OCI-LY7 (cell line): ENCODE data around the gene CIC. TPM values are rescaled to one million over a fixed set of nuclear protein-coding genes. Genes with fewer than 3 reads are reported as not detected.

Source experiments
- BruUV-seq: library from RNA; stranded (reverse); fragments of 400-500 nt; replicated peaks from 2 replicates; lab custom pipeline; 2021; lab: Mats Ljungman, UMichigan
- CTCF ChIA-PET: fragments of 300-600 bp; sonication (Branson Sonifier 250); formaldehyde crosslinking; loops from one replicate; lab custom pipeline; 2022; ENCODE audit warnings: antibody characterized with exemption; ENCODE audit not compliant: unreplicated experiment; lab: Charles Lee
- POLR2A ChIA-PET: fragments of 300-600 bp; sonication (Branson Sonifier 250); formaldehyde crosslinking; loops from one replicate; lab custom pipeline; 2022; ENCODE audit warnings: antibody characterized with exemption; lab: Charles Lee
- DNase-seq: peaks from one replicate; pipeline ENCODE4 v3.0.0-alpha.2; 2015; ENCODE audit warnings: low spot score
- H2AFZ ChIP-seq: fragments of 200-600 bp; sonication (generic), shearing (Covaris generic); 2 replicates; pipeline ENCODE4 v1.6.1; 2014; ENCODE audit warnings: mild to moderate bottlenecking, antibody characterized with exemption, low read length, moderate library complexity
- H3K27ac ChIP-seq: fragments of 200-600 bp; sonication (generic); 2 replicates; pipeline ENCODE4 v1.5.1; 2014; ENCODE audit warnings: mixed run types, low read depth, mild to moderate bottlenecking, moderate library complexity, low read length, inconsistent platforms; ENCODE audit not compliant: poor library complexity, severe bottlenecking
- H3K36me3 ChIP-seq: fragments of 200-600 bp; sonication (generic); 2 replicates; pipeline ENCODE4 v1.6.1; 2014; ENCODE audit warnings: mild to moderate bottlenecking, antibody characterized with exemption, low read length, moderate library complexity, mixed read lengths; ENCODE audit not compliant: insufficient read depth
- H3K4me1 ChIP-seq: fragments of 200-600 bp; sonication (generic); 2 replicates; pipeline ENCODE4 v1.5.1; 2014; ENCODE audit warnings: mild to moderate bottlenecking, low read length; ENCODE audit not compliant: insufficient read depth, poor library complexity, severe bottlenecking
- H3K4me2 ChIP-seq: fragments of 200-600 bp; sonication (generic); 2 replicates; pipeline ENCODE4 v1.6.1; 2014; ENCODE audit warnings: mild to moderate bottlenecking, low read length
- H3K4me3 ChIP-seq: fragments of 200-600 bp; sonication (generic); 2 replicates; pipeline ENCODE4 v1.5.1; 2014; ENCODE audit warnings: mild to moderate bottlenecking, low read depth, low read length; ENCODE audit not compliant: poor library complexity, severe bottlenecking
- H3K79me2 ChIP-seq: fragments of 200-600 bp; sonication (generic); 2 replicates; pipeline ENCODE4 v1.6.1; 2016; ENCODE audit warnings: low read depth, mild to moderate bottlenecking, low read length, moderate library complexity, mixed read lengths; ENCODE audit not compliant: insufficient read depth
- H3K9me2 ChIP-seq: fragments of 200-600 bp; sonication (generic); 2 replicates; pipeline ENCODE4 v1.6.1; 2016; ENCODE audit warnings: mild to moderate bottlenecking, low read length, mixed read lengths; ENCODE audit not compliant: insufficient read depth
- H3K9me3 ChIP-seq: fragments of 200-600 bp; sonication (generic); 2 replicates; pipeline ENCODE4 v1.6.1; 2014; ENCODE audit warnings: mild to moderate bottlenecking, mixed run types, low read length, mixed read lengths
- H4K20me1 ChIP-seq: fragments of 200-600 bp; sonication (generic); 2 replicates; pipeline ENCODE4 v1.6.1; 2014; ENCODE audit warnings: mild to moderate bottlenecking, antibody characterized with exemption, low read length, moderate library complexity, mixed read lengths; ENCODE audit not compliant: insufficient read depth
- CTCF ChIP-seq: fragments of 200-600 bp; sonication (generic); conservative IDR thresholded peaks from 2 replicates; pipeline ENCODE4 v1.5.1; 2014; ENCODE audit warnings: mild to moderate bottlenecking, antibody characterized with exemption, low read length, moderate library complexity, mixed read lengths
- EZH2phosphoT487 ChIP-seq: fragments of 200-600 bp; sonication (generic); IDR thresholded peaks from 2 replicates; pipeline ENCODE4 v1.6.1; 2018; ENCODE audit warnings: low read depth, borderline replicate concordance, mild to moderate bottlenecking, mixed run types, antibody characterized with exemption, low read length, moderate library complexity, mixed read lengths
- intact Hi-C: fragments of 100-400 bp; cut with micrococcal nuclease; formaldehyde crosslinking; loops from one replicate; pipeline ENCODE4 v1.10.0; 2022; ENCODE audit not compliant: unreplicated experiment
- total RNA-seq, 2 experiments: library from RNA; depleted of rRNA in 1 of 2; stranded (reverse); fragments of >200 nt in 1 of 2; shearing (Covaris generic) in 1 of 2; gene quantifications; 2 replicates each; pipeline ENCODE4 v1.2.3, GENCODE V29; 2014 to 2022

The CIC gene
- total RNA-seq, 2 experiments from 2014 or later, result 26.8 to 48.2 TPM

- intact Hi-C loops, result no loop called here
- Histone ChIP-seq H3K79me2 (peaks cover 28% of the 10 kb centered on the region; the same call in 1 of the 2 replicates), H3K4me3 (peak overlapping the region; percentile 99), H3K9me3 (no peaks in the 10 kb centered on the region), H4K20me1 (no peaks in the 10 kb centered on the region; the same call in 1 of the 2 replicates), H3K27ac (peak overlapping the region; percentile 77), H3K36me3 (peaks cover 12% of the 10 kb centered on the region), H3K9me2 (no peaks in the 10 kb centered on the region), H3K4me1 (peaks cover 25% of the 10 kb centered on the region), H2AFZ (peak overlapping the region; percentile 20; the same call in 1 of the 2 replicates), H3K4me2 (peak overlapping the region; percentile 88)
- no TSS peak for BruUV-seq
- ChIA-PET CTCF (no interaction called here), POLR2A (interaction anchor here (0.7 kb wide), 1 partner anchor 11 kb away, joined by 3 read pairs; no protein-coding TSS in a partner anchor)
- peak; percentile 62 for DNase-seq
- no peak for TF ChIP-seq EZH2phosphoT487
- no peak for TF ChIP-seq CTCF
Observed at GRCh38 chr19:42253245-42254088, 15.6 kb upstream of the CIC start.

GRCh38 chr19:42254089-42254849, 14.8 kb upstream of the CIC start:
- H4K20me1 ChIP-seq, result no peaks in the 10 kb centered on the region; the same call in 1 of the 2 replicates
- DNase-seq, result peak; percentile 85
- H2AFZ ChIP-seq, result peak overlapping the region; percentile 20; the same call in 1 of the 2 replicates
- H3K79me2 ChIP-seq, result peaks cover 28% of the 10 kb centered on the region; the same call in 1 of the 2 replicates
- H3K4me1 ChIP-seq, result peaks cover 25% of the 10 kb centered on the region
- H3K36me3 ChIP-seq, result peaks cover 12% of the 10 kb centered on the region
- no TSS peak for BruUV-seq
- peak overlapping the region; percentile 77 for H3K27ac ChIP-seq
- CTCF ChIA-PET, result no interaction called here
- no peaks in the 10 kb centered on the region for H3K9me2 ChIP-seq
- H3K9me3 ChIP-seq, result no peaks in the 10 kb centered on the region
- peak overlapping the region; percentile 88 for H3K4me2 ChIP-seq
- H3K4me3 ChIP-seq, result peak overlapping the region; percentile 99
- POLR2A ChIA-PET, result no interaction called here
- intact Hi-C loops, result no loop called here
- no peak for TF ChIP-seq EZH2phosphoT487
- TF ChIP-seq CTCF, result 0 out of 2 replicates have a peak, but pooled peaks have one; percentile 21
